Lower lobe of right lung (tissue), 2 donors: ENCODE measurements around the gene SENP1. TPM values are rescaled to one million over a fixed set of nuclear protein-coding genes. Genes with fewer than 3 reads are reported as not detected.

Experiments used
- ATAC-seq, 2 donors: fragments of 200-7000 bp; cut with Tn5 transposase; one replicate each; pipeline ENCODE4 v1.9.1; 2020 to 2022; ENCODE audit warnings: mild to moderate bottlenecking in 2 of 2, moderate library complexity in 2 of 2
- DNase-seq: peaks from one replicate; pipeline ENCODE4 v3.0.0-alpha.2; 2020
- H3K27ac ChIP-seq: fragments of 200-600 bp; one replicate; pipeline ENCODE4 v1.8.0; 2022
- H3K27me3 ChIP-seq: fragments of 200-600 bp; one replicate; pipeline ENCODE4 v1.8.0; 2022; ENCODE audit warnings: low read depth
- H3K36me3 ChIP-seq: fragments of 200-600 bp; one replicate; pipeline ENCODE4 v1.8.0; 2022; ENCODE audit warnings: mild to moderate bottlenecking
- H3K4me1 ChIP-seq: fragments of 200-600 bp; one replicate; pipeline ENCODE4 v1.8.0; 2022
- H3K4me3 ChIP-seq: fragments of 200-600 bp; one replicate; pipeline ENCODE4 v1.8.0; 2022; ENCODE audit warnings: mild to moderate bottlenecking
- H3K9me3 ChIP-seq: fragments of 200-600 bp; one replicate; pipeline ENCODE4 v1.8.0; 2022
- CTCF ChIP-seq: fragments of 200-600 bp; IDR thresholded peaks from one replicate; pipeline ENCODE4 v1.8.0; 2022; ENCODE audit warnings: antibody characterized with exemption, mild to moderate bottlenecking
- intact Hi-C: fragments of 100-400 bp; cut with DNase I; formaldehyde crosslinking; loops from one replicate; pipeline ENCODE4 v1.11.0; 2022
- total RNA-seq: library from RNA; stranded (reverse); fragmentation: NEBNext Ultra II Directional; extraction: Animal tissue kit (Norgen Biotek cat#: 25700); gene quantifications from one replicate; pipeline ENCODE4 v1.2.1, GENCODE V29; 2021
- donor health status: DM: no; HTN: yes; CAD: no; lungs with severe emphysema.

The SENP1 gene
- total RNA-seq, 1 donor from 2014 or later: 17.2 TPM

GRCh38 chr12:48045965-48046518 is 59.8 kb downstream of the SENP1 start:
- Histone ChIP-seq H3K9me3 (no peaks in the 10 kb centered on the region), H3K27ac (no peak overlapping the region), H3K4me3 (no peak overlapping the region), H3K4me1 (no peaks in the 10 kb centered on the region), H3K36me3 (peaks cover 77% of the 10 kb centered on the region), H3K27me3 (no peaks in the 10 kb centered on the region)
- intact Hi-C loops: no loop called here
- TF ChIP-seq CTCF: no peak
- no peak for DNase-seq
- ATAC-seq: no peak

- Histone ChIP-seq H3K27ac (no peak overlapping the region), H3K27me3 (no peaks in the 10 kb centered on the region), H3K4me1 (no peaks in the 10 kb centered on the region), H3K9me3 (no peaks in the 10 kb centered on the region), H3K36me3 (peaks cover 77% of the 10 kb centered on the region), H3K4me3 (no peak overlapping the region)
- DNase-seq (no peak), ATAC-seq (no peak)
- no peak for TF ChIP-seq CTCF
- intact Hi-C loops: no loop called here
These were observed 60.6 kb downstream of the SENP1 start for GRCh38 chr12:48045061-48045846.

- H3K36me3 ChIP-seq: peaks cover 71% of the 10 kb centered on the region
- ATAC-seq (no peak), DNase-seq (no peak)
- no peak for TF ChIP-seq CTCF
- intact Hi-C loops: no loop called here
- no peaks in the 10 kb centered on the region for H3K9me3 ChIP-seq
- H3K4me1 ChIP-seq: no peaks in the 10 kb centered on the region
- no peak overlapping the region for H3K27ac ChIP-seq
- H3K4me3 ChIP-seq: no peak overlapping the region
- H3K27me3 ChIP-seq: no peaks in the 10 kb centered on the region
These were observed 61.5 kb downstream of the SENP1 start for GRCh38 chr12:48044396-48044795.

- intact Hi-C loops: no loop called here
- peaks cover 65% of the 10 kb centered on the region for H3K36me3 ChIP-seq
- TF ChIP-seq CTCF: no peak
These were observed 62.1 kb downstream of the SENP1 start for GRCh38 chr12:48043771-48044170.

DNA sequence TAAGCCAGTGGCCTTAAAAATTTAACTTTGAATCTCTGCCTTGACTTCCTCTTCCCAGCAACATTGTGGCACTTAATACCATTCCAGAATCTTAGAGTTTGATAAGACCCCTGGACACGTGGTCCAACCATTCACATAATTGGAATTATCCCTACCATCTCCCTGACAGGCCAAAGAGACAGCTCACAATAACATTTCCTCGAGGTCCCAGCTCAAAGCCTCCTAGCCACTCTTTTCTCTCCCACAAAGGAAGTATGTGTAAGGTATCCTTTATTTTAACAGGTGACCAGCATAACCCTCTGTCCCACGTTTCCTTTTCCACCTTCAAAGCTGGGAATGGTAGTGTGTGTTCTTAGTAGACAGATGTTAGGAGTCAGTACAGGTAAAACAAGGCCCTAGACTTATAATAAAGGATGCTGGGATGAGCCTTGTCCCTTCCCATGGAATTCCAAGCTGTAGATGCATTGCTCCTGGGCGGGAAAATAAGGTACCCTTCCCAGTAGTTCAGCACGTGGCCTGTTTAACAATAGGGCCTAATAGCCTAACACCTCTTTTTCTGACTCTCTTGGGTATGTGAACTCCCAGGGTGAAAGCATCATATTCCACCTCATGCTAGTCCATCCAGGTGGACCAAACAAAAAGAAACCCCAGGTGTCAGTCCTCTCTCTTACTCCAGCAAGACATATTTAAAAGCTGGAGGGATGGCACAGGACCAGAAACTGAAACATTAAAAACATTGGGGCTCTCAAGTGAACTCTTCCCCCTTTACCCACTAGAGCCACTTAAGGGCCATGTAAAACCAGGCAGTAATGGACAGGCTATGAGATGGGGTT is 64.1 kb downstream of the SENP1 start:
- H3K36me3 ChIP-seq: peaks cover 45% of the 10 kb centered on the region
- H3K4me1 ChIP-seq: peaks cover 5% of the 10 kb centered on the region
- H3K9me3 ChIP-seq: no peaks in the 10 kb centered on the region
- intact Hi-C loops: no loop called here
- no peak overlapping the region for H3K27ac ChIP-seq
- DNase-seq (no peak), ATAC-seq (no peak)
- TF ChIP-seq CTCF: no peak
- no peaks in the 10 kb centered on the region for H3K27me3 ChIP-seq
- H3K4me3 ChIP-seq: no peak overlapping the region

More at GRCh38 chr12:48043771-48044170, 62.1 kb downstream of the SENP1 start:
- DNase-seq (no peak), ATAC-seq (no peak)
- no peaks in the 10 kb centered on the region for H3K4me1 ChIP-seq
- no peaks in the 10 kb centered on the region for H3K27me3 ChIP-seq
- H3K4me3 ChIP-seq: no peak overlapping the region
- H3K27ac ChIP-seq: no peak overlapping the region
- H3K9me3 ChIP-seq: no peaks in the 10 kb centered on the region
